HepG2 (cell line): ENCODE results near the gene ZNF773. TPM values are rescaled to one million over a fixed set of nuclear protein-coding genes. Genes with fewer than 3 reads are reported as not detected.

Experiments used
- ASH2L ChIP-seq: fragments of 300-600, 200-600 bp; sonication (generic); IDR thresholded peaks from 2 replicates; pipeline ENCODE4 v1.7.0; 2017; ENCODE audit warnings: low read depth, mild to moderate bottlenecking, moderate library complexity, mixed read lengths, low read length; ENCODE audit not compliant: insufficient read length
- ATF1 ChIP-seq: IDR thresholded peaks from 2 replicates; pipeline ENCODE4 v1.6.1; 2016; ENCODE audit warnings: mild to moderate bottlenecking, control low read depth
- BCL6 ChIP-seq: IDR thresholded peaks from 2 replicates; pipeline ENCODE4 v1.6.1; 2016; ENCODE audit warnings: missing genetic modification reagents, missing compliant biosample characterization
- ETV5 ChIP-seq: IDR thresholded peaks from 2 replicates; pipeline ENCODE4 v1.6.1; 2018; ENCODE audit warnings: missing biosample characterization, missing genetic modification reagents, inconsistent platforms, borderline replicate concordance
- GATAD1 ChIP-seq: IDR thresholded peaks from 2 replicates; pipeline ENCODE4 v1.6.1; 2016; ENCODE audit warnings: missing genetic modification reagents, missing compliant biosample characterization
- IRF2 ChIP-seq: IDR thresholded peaks from 2 replicates; pipeline ENCODE4 v1.6.1; 2018; ENCODE audit warnings: missing genetic modification reagents, missing compliant biosample characterization
- KMT2A ChIP-seq: sonication (generic); formaldehyde crosslinking; IDR thresholded peaks from 2 replicates; pipeline ENCODE4 v1.4.0; 2020; ENCODE audit warnings: missing genetic modification reagents
- KMT2B ChIP-seq: IDR thresholded peaks from 2 replicates; pipeline ENCODE4 v1.6.1; 2016; ENCODE audit warnings: missing genetic modification reagents, missing compliant biosample characterization
- MEIS2 ChIP-seq: sonication (generic); formaldehyde crosslinking; IDR thresholded peaks from 2 replicates; pipeline ENCODE4 v1.9.0; 2021; ENCODE audit warnings: mild to moderate bottlenecking, missing genetic modification reagents
- POGZ ChIP-seq: sonication (generic); formaldehyde crosslinking; IDR thresholded peaks from 2 replicates; pipeline ENCODE4 v1.4.0; 2020; ENCODE audit warnings: mild to moderate bottlenecking, missing genetic modification reagents
- POLR2A ChIP-seq, 2 experiments: IDR thresholded peaks; 2 replicates each; pipeline ENCODE4 v1.6.1; 2011; ENCODE audit warnings: low read depth in 2 of 2, low read length in 2 of 2, mild to moderate bottlenecking in 1 of 2, moderate library complexity in 1 of 2; ENCODE audit not compliant: insufficient read depth in 1 of 2
- POLR2G ChIP-seq: fragments of 200-400 bp; formaldehyde crosslinking; IDR thresholded peaks from 2 replicates; pipeline ENCODE4 v1.6.1; 2018; ENCODE audit warnings: mild to moderate bottlenecking, low read depth, low read length, moderate library complexity
- SIN3A ChIP-seq: IDR thresholded peaks from 2 replicates; pipeline ENCODE4 v1.6.1; 2011; ENCODE audit warnings: low read depth, mild to moderate bottlenecking, control low read depth, low read length, borderline replicate concordance
- YEATS4 ChIP-seq: sonication (generic); formaldehyde crosslinking; IDR thresholded peaks from 2 replicates; pipeline ENCODE4 v1.4.0; 2020; ENCODE audit warnings: missing genetic modification reagents, borderline replicate concordance
- ZFY ChIP-seq: sonication (generic); formaldehyde crosslinking; IDR thresholded peaks from 2 replicates; pipeline ENCODE4 v1.4.0; 2020; ENCODE audit warnings: missing genetic modification reagents
- ZNF44 ChIP-seq: sonication (generic); formaldehyde crosslinking; IDR thresholded peaks from 2 replicates; pipeline ENCODE4 v1.5.1; 2020; ENCODE audit warnings: mild to moderate bottlenecking, missing genetic modification reagents
- ZNF501 ChIP-seq: sonication (generic); formaldehyde crosslinking; IDR thresholded peaks from 2 replicates; pipeline ENCODE4 v1.5.1; 2020; ENCODE audit warnings: mild to moderate bottlenecking, moderate library complexity, missing genetic modification reagents
- ZNF607 ChIP-seq: sonication (generic); formaldehyde crosslinking; IDR thresholded peaks from 2 replicates; pipeline ENCODE4 v1.5.1; 2020; ENCODE audit warnings: missing genetic modification reagents, mild to moderate bottlenecking, borderline replicate concordance
- polyA plus RNA-seq, 8 experiments: library from polyadenylated mRNA; depleted of rRNA in 3 of 8; stranded (reverse) in 7 of 8; unstranded in 1 of 8; fragments of >200 nt; fragmentation: Illumina TruSeq in 4 of 8; extraction: Trizol in 4 of 8; gene quantifications; 2 replicates each; pipeline versions ENCODE4 v1.2.1 to v1.2.3, GENCODE V29; 2011 to 2016; ENCODE audit warnings: low read depth in 4 of 8, missing spikeins in 1 of 8, mixed read lengths in 1 of 8; ENCODE audit not compliant: insufficient read depth in 1 of 8
- total RNA-seq, 5 experiments: library from RNA; depleted of rRNA; stranded (reverse); fragments of >200 nt; fragmentation: Illumina TruSeq; extraction: Trizol; gene quantifications; 2 replicates each; pipeline ENCODE4 v1.2.3, GENCODE V29; 2016; ENCODE audit warnings: low read depth in 1 of 5
- TF ChIP-seq, protein P1 (sequence below): sonication (generic); formaldehyde crosslinking; IDR thresholded peaks from 2 replicates; pipeline ENCODE4 v1.5.0; 2020; ENCODE audit warnings: mild to moderate bottlenecking, missing genetic modification reagents, borderline replicate concordance
- TF ChIP-seq, protein P2 (sequence below): IDR thresholded peaks from 2 replicates; pipeline ENCODE4 v1.6.1; 2016; ENCODE audit warnings: missing compliant biosample characterization, missing genetic modification reagents, borderline replicate concordance
- TF ChIP-seq, protein P3 (sequence below): sonication (generic); formaldehyde crosslinking; IDR thresholded peaks from 2 replicates; pipeline ENCODE4 v1.4.0; 2020; ENCODE audit warnings: missing genetic modification reagents

Gene ZNF773
- total and polyA plus RNA-seq, 2 of the 13 experiments (the other 11 are each of a cell fraction or from before 2014, with no cell fraction given), result 5.7 to 6.7 TPM

DNA sequence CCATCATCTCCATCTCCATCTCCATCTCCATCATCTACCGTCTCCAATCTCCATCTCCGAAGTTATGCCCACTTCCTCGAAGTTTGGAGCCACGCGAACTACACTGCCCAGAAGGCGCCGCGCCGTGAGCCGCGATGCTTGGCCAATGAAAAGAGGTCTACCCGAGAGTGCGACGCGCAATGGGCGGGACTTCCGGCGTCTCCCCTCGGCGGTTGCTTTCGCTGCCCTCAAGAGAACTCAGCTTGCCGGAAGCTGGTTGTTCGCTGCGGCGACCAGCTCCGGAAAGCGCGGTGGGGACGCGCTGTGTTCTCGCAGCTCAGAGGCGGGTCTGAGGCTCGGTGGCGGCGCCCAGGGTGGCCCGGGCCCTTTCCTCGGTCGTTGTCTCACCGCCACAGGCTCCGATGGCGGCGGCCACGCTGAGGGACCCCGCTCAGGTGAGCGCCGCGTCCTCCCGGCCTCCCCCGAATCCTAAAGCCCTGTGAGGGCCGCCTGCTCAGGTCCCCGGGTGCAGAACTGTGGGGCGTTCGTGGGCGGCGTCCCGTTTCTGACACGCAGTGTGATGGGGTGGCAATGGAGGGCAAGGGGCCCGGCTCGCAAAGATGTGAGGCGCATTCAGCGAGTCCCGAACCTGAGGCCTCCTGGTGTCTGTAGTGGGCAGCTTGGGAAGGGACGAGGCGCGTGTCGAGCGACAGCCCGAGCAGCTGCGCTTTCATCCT lies at the start of gene ZNF773 (continued):
- TF ChIP-seq ZFY (CRISPR knock-in tag) (peak; percentile 91), POLR2G (peak; percentile 94), POLR2A (IDR thresholded peaks at IDR 0.05; ENCODE audit: insufficient read depth in 1 of 2, low read depth in 2 of 2, low read length in 2 of 2) (peak; percentile 88 to 93), YEATS4 (CRISPR knock-in tag) (peak; percentile 43; the same call in 1 of the 2 replicates), POGZ (peak; percentile 45; the same call in 1 of the 2 replicates), ETV5 (CRISPR knock-in tag) (peak; percentile 71; the same call in 1 of the 2 replicates), ZNF44 (CRISPR knock-in tag) (0 out of 2 replicates have a peak, but pooled peaks have one; percentile 32), BCL6 (CRISPR knock-in tag) (peak; percentile 28; the same call in 1 of the 2 replicates), ASH2L (peak; percentile 42), IRF2 (CRISPR knock-in tag) (peak; percentile 86), ATF1 (CRISPR knock-in tag) (peak; percentile 82), MEIS2 (peak; percentile 71), KMT2B (CRISPR knock-in tag) (peak; percentile 87), GATAD1 (CRISPR knock-in tag) (peak; percentile 83), SIN3A (0 out of 2 replicates have a peak, but pooled peaks have one; percentile 34), KMT2A (CRISPR knock-in tag) (peak; percentile 86), ZNF607 (CRISPR knock-in tag) (peak; percentile 71; the same call in 1 of the 2 replicates), ZNF501 (peak; percentile 61; the same call in 1 of the 2 replicates)
- TF ChIP-seq, protein P1, sequence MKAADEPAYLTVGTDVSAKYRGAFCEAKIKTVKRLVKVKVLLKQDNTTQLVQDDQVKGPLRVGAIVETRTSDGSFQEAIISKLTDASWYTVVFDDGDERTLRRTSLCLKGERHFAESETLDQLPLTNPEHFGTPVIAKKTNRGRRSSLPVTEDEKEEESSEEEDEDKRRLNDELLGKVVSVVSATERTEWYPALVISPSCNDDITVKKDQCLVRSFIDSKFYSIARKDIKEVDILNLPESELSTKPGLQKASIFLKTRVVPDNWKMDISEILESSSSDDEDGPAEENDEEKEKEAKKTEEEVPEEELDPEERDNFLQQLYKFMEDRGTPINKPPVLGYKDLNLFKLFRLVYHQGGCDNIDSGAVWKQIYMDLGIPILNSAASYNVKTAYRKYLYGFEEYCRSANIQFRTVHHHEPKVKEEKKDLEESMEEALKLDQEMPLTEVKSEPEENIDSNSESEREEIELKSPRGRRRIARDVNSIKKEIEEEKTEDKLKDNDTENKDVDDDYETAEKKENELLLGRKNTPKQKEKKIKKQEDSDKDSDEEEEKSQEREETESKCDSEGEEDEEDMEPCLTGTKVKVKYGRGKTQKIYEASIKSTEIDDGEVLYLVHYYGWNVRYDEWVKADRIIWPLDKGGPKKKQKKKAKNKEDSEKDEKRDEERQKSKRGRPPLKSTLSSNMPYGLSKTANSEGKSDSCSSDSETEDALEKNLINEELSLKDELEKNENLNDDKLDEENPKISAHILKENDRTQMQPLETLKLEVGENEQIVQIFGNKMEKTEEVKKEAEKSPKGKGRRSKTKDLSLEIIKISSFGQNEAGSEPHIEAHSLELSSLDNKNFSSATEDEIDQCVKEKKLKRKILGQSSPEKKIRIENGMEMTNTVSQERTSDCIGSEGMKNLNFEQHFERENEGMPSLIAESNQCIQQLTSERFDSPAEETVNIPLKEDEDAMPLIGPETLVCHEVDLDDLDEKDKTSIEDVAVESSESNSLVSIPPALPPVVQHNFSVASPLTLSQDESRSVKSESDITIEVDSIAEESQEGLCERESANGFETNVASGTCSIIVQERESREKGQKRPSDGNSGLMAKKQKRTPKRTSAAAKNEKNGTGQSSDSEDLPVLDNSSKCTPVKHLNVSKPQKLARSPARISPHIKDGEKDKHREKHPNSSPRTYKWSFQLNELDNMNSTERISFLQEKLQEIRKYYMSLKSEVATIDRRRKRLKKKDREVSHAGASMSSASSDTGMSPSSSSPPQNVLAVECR (CRISPR knock-in tag), result peak; percentile 85; the same call in 1 of the 2 replicates
- TF ChIP-seq, protein P2, sequence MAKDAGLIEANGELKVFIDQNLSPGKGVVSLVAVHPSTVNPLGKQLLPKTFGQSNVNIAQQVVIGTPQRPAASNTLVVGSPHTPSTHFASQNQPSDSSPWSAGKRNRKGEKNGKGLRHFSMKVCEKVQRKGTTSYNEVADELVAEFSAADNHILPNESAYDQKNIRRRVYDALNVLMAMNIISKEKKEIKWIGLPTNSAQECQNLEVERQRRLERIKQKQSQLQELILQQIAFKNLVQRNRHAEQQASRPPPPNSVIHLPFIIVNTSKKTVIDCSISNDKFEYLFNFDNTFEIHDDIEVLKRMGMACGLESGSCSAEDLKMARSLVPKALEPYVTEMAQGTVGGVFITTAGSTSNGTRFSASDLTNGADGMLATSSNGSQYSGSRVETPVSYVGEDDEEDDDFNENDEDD (CRISPR knock-in tag), result peak; percentile 55; the same call in 1 of the 2 replicates
- TF ChIP-seq, protein P3, sequence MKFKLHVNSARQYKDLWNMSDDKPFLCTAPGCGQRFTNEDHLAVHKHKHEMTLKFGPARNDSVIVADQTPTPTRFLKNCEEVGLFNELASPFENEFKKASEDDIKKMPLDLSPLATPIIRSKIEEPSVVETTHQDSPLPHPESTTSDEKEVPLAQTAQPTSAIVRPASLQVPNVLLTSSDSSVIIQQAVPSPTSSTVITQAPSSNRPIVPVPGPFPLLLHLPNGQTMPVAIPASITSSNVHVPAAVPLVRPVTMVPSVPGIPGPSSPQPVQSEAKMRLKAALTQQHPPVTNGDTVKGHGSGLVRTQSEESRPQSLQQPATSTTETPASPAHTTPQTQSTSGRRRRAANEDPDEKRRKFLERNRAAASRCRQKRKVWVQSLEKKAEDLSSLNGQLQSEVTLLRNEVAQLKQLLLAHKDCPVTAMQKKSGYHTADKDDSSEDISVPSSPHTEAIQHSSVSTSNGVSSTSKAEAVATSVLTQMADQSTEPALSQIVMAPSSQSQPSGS, result 0 out of 2 replicates have a peak, but pooled peaks have one; percentile 28
